ENCODE data around the gene PIGR.

GRCh38 chr1:206953626-206954025, 7.4 kb upstream of the PIGR start:
- TF ChIP-seq OSR1 (CRISPR knock-in tag; IDR thresholded peaks at IDR 0.05) = no peak
- TF ChIP-seq ZFP30 (CRISPR knock-in tag; IDR thresholded peaks at IDR 0.05) = no peak
- no peak for TF ChIP-seq GLIS3 (CRISPR knock-in tag; IDR thresholded peaks at IDR 0.05)

Measured in SK-N-SH treated with all-trans-retinoic acid at 6 μM for 48 hours (cell line).